Breast epithelium (tissue), 3 donors: ENCODE results near the gene CHST9.

Experiments used
- POLR2A ChIP-seq: fragments of 450-650 bp; IDR thresholded peaks from one replicate; pipeline ENCODE4 v1.6.1; 2016; ENCODE audit warnings: antibody characterized with exemption, mild to moderate bottlenecking, moderate library complexity
- TF ChIP-seq, protein P1 (sequence below), 3 donors: fragments of 450-650 bp; IDR thresholded peaks; one replicate each; pipeline ENCODE4 v1.5.1; 2016 to 2017; ENCODE audit warnings: antibody characterized with exemption in 3 of 3, mild to moderate bottlenecking in 3 of 3, moderate library complexity in 3 of 3

DNA sequence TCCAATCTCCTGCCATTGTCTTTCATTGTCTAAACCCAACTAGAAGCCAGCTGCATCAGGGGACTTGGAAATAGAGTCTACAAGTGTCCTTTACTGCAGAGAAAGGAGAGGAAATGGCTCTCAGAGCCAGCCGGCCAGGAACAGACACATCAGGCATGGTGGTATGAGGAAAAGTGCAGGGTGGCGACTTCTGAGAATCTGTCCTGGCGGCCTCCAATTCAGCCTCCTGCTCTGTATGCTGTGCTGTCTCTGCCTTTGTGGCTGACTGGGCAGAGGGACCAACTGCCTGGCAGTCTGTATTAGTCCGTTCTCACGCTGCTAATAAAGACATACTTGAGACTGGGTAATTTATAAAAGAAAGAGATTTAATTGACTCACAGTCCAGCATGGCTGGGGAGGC lies 282.8 kb downstream of the CHST9 start:
- TF ChIP-seq POLR2A: no peak
- TF ChIP-seq, protein P1, sequence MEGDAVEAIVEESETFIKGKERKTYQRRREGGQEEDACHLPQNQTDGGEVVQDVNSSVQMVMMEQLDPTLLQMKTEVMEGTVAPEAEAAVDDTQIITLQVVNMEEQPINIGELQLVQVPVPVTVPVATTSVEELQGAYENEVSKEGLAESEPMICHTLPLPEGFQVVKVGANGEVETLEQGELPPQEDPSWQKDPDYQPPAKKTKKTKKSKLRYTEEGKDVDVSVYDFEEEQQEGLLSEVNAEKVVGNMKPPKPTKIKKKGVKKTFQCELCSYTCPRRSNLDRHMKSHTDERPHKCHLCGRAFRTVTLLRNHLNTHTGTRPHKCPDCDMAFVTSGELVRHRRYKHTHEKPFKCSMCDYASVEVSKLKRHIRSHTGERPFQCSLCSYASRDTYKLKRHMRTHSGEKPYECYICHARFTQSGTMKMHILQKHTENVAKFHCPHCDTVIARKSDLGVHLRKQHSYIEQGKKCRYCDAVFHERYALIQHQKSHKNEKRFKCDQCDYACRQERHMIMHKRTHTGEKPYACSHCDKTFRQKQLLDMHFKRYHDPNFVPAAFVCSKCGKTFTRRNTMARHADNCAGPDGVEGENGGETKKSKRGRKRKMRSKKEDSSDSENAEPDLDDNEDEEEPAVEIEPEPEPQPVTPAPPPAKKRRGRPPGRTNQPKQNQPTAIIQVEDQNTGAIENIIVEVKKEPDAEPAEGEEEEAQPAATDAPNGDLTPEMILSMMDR (IDR thresholded peaks at IDR 0.05): no peak
